ENCODE measurements around the gene PTPN1. TPM values are rescaled to one million over a fixed set of nuclear protein-coding genes. Genes with fewer than 3 reads are reported as not detected.
"Not testable (repeated sequence)": the region's sequence is repeated elsewhere in the genome, so short reads cannot be mapped to it uniquely, and the experiment has no call there.

The PTPN1 gene
- total RNA-seq, 1 donor from 2014 or later = 73.9 TPM

DNA sequence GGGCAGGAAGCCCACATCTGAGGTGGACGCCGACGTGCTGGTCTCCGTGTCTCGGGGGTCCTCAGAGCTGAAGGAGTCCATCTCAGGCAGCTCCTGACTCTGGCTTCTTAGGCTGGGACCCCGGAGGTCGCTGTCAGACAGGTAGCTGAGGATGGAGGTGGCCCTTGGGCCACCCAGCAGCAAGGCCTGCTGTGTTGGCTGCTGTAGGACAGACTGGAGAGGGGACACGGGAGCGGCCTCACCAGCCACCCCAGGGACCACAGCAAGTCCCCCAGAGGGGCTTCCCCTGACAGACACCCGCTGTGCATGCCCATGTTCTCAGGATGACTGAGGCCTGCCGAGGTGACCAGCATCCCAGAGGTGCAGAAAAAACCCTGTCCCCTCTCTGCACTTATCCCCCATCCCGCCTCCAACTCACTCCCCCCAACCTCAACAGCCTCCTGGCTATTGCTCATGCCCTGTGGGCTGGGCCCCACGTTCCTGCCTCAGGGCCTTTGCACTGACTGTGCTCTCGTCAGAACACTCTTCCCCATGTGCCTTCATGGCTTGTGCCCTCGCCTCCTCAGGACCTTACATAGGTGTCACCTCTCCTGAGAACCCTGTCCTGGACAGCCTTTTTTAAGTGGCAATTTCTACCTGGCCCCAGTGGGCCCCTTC lies 92.4 kb downstream of the PTPN1 start:
- intact Hi-C loops (cut with micrococcal nuclease) = no loop called here

DNA sequence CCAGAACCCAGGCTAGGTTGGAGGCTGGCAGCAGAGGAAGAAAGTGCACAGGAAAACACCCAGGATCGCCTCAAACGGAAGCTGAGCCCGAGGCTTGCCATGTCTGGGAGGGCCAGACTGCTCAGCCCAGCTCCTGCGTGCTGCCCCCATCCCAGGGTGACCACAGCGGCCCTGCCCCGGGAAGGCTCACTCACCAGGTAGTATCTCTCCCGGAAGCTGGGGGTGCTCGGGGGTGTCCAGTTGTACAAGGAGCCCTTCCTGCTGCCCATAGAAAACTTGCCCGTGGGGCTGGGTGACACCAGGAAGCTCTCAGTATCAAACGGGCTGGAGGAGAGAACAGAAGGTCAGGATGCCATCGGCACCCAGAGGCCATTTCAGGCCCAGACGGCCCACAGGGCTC lies 94.3 kb downstream of the PTPN1 start:
- intact Hi-C loops (cut with micrococcal nuclease) = no loop called here

DNA sequence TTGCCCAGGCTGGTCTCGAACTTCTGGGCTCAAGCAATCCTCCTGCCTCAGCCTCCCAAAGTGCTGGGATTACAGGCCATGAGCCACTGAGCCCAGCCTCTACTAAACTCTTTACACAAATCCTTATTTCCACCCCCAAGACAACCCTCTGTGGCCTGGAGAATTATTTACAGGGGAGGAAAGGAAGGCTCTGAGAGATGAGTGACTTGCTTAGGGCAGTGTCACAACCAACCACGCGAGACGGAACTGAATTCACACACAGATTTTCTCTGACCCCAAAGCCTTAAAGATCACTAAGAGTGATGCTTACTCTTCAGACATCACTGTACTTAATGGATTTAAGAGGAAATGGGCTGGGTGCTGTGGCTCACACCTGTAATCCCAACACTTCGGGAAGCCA lies 95.0 kb downstream of the PTPN1 start:
- intact Hi-C loops (cut with micrococcal nuclease) = no loop called here

DNA sequence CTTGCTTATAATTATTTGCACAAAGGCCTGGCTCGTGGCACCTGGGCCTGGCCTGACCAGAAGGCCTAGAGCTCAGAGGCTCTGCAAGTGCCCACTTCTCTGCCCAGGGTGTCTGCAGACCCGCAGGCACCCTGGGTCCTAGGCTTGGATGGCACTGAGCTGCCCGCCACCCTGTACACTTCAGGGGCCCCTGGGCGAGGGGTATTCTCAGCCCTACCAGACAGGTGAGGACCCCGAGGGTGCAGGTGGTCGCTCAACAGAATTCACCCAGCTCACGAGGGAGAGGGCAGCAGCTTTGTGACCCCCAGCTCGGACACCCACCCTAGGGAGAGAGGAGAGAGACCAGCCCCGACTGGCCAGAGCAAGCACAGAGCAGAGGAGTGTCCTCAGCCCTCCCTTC lies 97.3 kb downstream of the PTPN1 start:
- intact Hi-C loops (cut with micrococcal nuclease) = no loop called here

DNA sequence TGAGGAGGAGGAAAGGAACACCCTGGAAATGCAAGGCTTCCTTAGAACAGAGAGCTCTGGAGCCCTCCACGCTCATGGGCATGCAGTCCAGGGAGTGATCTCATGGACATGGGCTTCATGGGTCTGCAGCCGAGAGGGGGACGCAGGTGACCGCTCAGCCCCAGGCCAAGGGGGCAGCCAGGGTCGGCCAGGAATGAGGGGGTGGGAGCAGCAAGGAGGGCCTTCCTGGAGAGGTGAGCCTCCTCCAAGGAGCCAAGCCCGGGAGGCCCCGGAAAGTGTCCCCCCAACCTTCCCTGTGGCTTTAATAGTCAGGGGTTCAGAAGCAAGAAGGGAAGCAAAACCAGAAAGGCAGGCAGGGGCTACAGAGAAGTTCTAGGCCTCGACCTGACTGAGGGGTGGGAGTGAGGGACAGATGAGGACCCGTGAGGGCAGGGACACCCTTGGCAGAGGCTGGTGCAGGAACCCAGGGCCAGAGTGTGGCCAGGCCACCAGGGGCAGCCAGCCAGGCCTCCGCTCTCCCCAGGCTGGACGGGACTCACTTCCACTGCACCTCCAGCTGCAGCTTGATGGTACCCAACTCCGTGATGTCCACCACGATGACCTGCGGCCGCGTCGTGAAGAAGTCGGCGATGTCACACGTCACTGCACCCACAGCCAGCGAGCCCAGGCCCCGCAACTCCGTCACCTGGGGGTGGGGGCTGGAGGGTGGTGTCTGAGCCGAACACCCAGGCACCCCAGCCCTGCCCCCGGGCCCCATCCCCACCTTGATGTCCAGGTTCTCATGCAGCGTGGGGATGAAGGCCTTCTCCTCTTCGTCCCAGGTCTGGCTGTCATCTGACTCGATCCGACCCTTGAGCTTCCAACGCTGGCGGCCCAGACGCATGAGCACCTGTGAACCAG lies 97.9 kb downstream of the PTPN1 start:
- intact Hi-C loops (cut with micrococcal nuclease) = no loop called here

DNA sequence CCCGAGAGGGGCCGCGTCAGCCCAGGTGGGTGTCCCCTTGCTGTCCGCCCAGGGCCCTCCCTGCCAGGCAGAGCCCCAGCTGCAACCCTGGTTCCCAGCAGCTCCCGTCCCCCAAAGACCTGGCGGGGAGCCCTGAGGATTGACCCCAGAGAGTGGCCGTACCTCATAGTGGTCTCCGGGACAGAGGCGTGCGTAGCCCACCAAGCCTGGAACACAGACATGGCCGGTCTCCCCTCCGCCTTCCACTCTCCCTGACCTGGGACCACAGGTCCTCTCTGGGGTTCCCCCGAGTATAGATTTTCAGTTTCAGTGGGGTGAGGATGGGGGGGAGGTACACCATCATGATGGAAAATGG lies 98.5 kb downstream of the PTPN1 start:
- intact Hi-C loops (cut with micrococcal nuclease) = no loop called here

DNA sequence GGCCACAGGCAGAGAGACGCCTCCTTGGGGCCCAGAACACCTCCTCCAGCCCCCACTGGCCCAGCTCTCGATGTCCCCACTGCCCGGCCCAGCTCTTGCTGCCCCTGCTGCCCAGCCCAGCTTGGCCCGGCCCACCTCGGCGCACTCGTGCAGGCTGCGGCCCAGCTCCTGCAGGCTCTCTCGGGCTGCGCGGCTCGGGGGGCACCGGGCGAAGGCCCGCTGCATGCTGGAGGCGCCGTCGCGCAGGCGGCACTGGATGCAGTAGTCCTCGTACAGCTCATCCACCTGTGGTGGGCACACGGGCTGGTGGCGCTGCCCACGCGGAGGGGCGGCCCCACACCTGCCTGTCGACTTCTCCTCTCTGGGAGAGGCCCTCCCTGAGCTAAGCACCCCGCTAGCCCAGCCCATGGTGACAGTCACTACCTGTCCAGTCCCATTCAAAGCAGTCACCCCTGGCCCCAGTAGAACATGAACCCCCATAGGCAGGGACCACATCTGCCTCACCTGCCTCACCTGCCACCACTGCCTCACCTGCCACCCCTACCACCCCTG lies 99.3 kb downstream of the PTPN1 start:
- intact Hi-C loops (cut with micrococcal nuclease) = no loop called here

DNA sequence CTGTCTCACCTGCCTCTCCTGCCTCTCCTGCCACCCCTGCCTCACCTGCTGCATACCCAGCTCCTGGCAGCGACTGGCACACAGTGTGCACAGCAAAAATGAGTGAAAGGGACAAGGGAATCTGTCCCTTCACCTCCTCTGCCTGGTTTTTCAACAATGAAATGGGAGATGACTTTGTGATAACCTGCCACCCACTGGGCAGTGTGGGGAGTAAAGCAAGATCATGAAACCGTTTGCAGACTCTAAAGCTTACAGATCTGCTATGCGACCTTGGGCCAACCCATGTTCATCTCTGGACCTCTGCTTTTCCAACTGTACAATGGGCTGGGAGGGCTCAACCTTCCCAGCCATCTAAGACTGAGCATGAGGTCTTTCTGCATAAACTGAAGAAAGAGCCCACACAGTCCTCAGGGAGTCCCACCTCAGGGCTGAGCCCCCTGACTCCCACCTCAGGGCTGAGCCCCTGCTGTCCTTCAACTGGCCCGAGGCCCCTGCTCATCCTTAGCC lies 100.1 kb downstream of the PTPN1 start:
- intact Hi-C loops (cut with micrococcal nuclease) = no loop called here

DNA sequence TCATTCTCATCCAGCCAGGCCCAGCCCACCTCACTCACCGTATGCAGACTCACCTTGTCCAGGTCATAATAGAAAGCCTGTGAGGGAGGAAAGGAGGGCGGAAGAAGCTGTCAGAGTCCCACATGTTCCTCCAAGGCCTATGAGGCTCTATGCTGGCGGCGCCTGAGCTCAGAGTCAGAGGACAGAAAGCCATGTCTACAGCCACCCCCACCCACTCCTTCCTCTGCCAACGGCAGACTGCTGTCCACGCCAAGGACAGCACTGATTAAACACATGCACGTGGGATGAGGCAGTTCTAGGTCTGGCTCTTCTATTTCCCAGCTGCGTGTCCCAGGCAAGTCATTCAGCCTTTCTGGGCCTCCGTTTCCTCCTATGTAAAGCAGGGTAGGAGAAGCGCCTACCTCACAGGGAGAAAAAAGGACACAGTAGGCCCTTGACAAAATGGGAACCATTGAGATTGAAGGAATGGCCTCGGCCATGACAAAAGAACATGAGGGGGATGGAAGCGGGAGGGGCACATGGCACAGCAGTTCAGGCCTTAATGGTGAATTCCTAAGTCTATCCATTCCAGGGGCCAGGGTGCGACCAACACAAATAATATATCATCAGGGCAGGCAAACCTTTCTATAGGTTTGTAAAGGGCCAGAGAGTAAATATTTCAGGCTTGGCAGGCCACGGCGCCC lies 101.1 kb downstream of the PTPN1 start:
- intact Hi-C loops (cut with micrococcal nuclease) = no loop called here

DNA sequence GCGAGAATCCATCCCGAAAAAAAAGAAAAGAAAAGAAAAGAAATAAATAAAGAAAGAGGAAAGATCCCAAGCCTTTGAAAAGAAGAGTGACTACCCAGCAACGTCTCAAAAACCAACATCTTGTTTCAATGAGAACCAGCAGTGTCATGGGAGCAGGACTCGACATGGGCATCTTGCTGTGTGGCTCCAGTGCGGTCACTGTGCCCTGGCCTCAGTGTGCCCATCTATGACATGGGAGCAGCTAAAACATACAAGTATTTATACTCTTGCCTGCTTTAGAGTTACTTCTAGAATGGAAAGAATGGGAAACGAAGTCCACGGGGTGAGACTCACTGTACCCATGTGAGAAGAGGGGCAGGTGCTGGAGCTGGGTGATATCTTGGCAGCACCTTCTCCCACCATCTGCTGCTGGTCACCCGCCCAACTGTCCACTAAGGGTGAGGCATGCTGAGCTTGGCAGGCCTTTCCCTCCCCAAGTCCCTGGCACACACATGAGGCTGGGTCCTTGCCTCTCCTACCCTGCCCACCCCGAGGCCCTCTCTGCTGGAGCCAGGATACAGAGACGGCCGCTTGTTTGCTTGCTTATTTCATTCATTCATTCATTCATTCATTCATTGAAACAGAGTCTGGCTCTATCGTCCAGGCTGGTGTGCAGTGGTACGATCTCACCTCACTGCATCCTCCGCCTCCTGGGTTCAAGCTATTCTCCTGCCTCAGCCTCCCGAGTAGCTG lies 103.4 kb downstream of the PTPN1 start:
- intact Hi-C loops (cut with micrococcal nuclease) = no loop called here

DNA sequence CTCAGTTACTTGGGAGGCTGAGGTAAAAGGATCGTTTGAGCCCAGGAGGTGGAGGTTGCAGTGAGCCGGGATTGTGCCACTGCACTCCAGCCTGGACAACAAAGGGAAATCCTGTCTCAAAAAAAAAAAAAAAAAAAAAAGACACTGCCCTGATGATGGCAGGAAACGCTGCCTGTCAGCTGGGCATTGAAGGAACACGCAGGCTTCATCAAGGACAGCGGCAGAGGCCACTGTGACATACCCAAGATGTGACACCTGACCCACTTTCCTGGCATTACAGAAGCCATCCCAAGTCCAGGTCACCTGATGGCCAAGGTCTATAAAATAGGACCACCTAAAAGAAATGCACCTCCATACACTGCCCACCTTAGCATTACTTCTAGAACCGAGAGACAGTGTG lies 105.2 kb downstream of the PTPN1 start:
- intact Hi-C loops (cut with micrococcal nuclease) = no loop called here

DNA sequence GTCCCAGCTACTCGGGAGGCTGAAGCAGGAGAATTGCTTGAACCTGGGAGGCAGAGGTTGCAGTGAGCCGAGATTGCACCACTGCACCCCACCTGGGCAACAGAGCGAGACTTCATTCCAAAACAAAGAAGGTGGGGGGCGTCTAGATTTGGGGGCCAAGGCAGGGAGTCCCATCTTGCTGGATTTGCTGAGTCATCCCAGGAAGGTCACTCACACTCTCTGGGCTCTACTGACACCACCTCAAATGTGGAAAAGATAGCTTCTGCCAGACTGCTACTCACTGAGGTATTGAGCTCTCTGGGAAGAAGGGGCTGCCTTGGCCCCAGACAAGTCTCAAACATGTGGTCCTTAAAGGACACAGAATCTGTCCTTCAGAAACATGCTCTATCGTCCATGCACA lies 106.8 kb downstream of the PTPN1 start:
- intact Hi-C loops (cut with micrococcal nuclease) = no loop called here

DNA sequence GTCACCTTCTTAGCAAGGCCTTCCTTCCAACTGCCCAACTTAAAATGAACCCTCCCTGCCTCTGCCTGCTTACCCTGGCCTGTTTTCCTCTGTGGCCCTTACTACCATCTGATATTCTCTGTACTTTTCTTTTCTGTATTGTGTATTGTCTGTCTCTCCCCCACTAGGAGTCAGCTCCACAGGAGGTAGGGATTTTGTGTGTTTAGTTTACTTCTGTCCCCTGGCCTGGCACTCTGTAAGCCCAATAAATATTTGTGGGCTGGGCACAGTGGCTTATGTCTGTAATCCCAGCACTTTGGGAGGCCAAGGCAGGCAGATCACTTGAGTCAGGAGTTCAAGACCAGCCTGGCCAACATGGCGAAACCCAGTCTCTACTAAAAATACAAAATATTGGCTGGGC lies 108.4 kb downstream of the PTPN1 start:
- intact Hi-C loops (cut with micrococcal nuclease) = no loop called here

DNA sequence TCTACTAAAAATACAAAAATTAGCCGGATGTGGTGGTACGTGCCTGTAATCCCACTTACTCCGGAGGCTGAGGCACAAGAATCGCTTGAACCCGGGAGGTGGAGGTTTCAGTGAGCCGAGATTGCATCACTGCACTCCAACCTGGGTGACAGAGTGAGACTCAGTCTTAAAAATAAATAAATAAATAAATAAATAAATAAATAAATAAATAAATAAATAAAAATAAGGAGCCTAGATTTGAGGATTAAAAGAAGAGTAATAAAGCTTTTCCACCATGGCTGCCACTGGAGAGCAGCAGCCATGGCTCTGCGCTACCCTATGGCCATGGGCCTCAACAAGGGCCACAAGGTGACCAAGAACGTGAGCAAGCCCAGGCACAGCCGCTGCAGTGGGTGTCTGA lies 110.3 kb downstream of the PTPN1 start:
- intact Hi-C loops (cut with micrococcal nuclease) = not testable (repeated sequence)

DNA sequence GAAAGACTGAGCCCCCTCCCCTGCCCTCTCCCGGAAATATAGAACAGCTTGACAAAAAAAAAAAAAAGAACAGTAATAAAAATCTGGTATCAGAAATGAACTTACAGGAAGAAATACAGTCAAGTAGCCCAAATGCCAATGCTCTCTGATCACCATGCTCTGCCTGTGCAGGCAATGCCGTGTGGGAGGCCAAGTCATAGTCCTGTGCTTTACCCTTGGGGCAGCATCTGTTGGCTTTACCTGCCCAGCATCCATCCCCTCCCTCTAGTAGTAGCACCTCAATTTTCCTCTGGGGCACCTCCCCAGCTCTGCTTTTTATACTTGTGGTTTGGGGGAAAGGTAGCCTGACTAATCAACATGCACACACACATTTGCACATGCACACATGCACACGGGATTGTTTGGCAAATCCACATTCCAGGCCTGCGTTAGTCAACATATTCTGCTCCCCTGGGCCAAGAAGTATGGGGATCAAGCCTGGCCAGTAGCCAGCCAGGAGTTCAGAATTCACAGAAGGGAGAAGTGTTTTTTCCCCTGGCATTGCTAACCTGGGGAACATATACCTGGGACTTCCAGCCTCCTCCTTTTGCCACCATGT lies 111.0 kb downstream of the PTPN1 start:
- intact Hi-C loops (cut with micrococcal nuclease) = no loop called here

DNA sequence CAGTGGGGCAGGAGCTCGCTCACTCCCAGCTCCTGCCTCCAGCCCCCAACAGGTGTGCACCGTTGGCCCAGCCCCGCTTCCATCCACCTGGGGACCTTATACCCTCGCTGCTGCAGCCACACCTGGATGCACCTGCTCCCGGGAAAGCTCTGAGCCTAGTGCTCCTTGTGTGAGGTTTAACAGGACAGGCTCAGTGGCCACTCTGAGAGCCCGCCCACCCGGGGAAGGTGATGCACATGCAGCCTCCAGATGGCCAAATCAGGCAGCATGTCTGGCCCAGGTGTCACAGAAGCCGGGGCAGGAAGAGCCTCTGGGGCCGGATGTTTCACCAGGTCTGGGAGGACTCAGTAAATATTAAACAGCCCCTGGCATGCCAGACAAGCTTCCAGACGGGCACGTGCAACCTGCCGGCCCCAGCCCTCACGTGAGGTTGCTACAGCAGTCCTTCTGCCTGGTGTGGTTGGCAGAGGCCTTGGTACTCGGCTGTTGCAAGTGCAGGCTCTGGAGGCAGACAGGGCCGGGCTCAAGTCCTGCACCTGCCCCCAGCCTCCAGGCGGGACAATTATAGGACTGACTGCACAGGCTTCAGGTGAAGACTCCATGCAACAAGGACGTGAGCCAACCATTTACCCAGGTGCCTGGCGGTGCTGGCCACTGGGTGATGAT lies 114.3 kb downstream of the PTPN1 start:
- intact Hi-C loops (cut with micrococcal nuclease) = no loop called here

DNA sequence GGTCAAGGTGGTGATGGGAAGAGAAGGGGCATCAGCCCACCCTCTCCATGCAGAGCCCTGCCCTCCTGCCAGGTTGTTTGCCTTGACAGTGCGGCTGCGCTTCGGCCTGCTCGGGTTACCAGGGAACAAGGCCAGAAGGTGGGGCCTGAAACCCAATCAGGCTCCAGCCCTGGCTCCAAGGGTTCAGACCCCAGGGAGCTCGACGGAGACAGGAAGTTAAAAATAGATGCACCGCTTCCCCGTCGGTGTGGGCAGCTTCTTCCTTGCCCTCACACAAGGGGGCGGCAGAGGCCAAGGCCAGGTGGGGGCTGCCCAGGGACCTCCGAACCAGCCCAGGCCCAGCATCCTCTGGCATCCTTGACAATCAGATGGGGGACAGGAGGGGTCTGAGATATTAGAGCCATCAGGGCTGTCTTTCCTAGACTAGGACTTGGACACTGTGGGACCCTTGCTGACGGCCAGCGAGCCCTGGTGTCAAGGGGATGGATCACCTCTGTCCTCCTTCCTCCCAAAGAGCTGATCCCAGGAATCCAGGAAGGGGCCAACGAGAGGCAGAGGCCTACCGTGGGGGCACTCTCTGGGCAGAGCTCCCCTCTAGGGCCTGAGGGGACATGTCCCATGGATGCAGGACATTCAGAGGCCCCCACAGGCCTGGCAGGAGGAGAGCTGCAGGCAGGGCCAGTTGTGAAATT lies 115.9 kb downstream of the PTPN1 start:
- intact Hi-C loops (cut with micrococcal nuclease) = no loop called here

DNA sequence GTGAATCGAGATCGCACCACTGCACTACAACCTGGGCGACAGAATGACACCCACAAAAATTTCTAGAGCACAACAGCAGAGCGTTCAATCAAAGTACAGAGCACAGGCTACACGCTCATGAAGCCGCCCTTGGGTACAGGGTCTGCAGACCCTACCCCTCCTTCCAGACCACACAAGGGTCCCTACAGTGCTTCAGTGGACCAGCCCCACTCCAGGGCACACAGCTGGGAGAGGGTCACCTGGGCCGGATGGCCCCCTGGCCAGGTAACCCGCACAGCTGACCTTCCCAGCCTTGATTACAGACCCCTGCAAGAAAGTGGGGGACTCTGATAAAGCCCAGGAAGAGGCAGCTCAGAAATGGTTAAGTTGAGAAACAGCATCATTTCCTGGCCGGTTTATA lies 117.6 kb downstream of the PTPN1 start:
- intact Hi-C loops (cut with micrococcal nuclease) = no loop called here

DNA sequence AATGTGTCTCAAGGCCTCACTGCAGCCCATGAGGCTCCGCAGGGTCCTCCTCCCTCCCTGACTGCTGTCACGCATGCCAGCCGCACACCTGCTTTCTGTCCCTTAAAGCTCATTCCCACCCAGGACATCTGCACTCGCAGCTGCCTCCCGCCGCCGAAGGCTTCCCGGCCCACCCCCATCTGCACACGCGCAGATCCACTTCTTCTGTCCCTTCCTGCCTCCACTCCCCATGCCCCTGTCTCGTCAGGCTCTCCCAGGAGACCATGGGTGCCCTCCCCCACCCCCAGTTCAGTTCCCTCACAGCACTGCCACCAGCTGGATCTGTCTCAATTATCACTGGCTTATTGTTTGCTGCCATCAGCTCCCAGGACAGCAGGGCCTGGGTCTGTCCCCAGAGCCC lies 118.1 kb downstream of the PTPN1 start:
- intact Hi-C loops (cut with micrococcal nuclease) = no loop called here
